Astrocyte of the cerebellum (primary cell): ENCODE measurements around the gene KDM4C.

Experiments used
- DNase-seq: peaks from one replicate; pipeline ENCODE4 v3.0.0-alpha.2; 2011; ENCODE audit warnings: low read depth
- H3K4me3 ChIP-seq: 2 replicates; pipeline ENCODE4 v1.5.1; 2011; ENCODE audit warnings: mild to moderate bottlenecking, low read depth, low read length, moderate library complexity
- CTCF ChIP-seq: IDR thresholded peaks from 2 replicates; pipeline ENCODE4 v1.5.1; 2012; ENCODE audit warnings: low read length, low read depth, moderate library complexity, mild to moderate bottlenecking; ENCODE audit errors: missing control alignments
- in situ Hi-C: cut with HindIII; loops from 2 replicates; pipeline ENCODE4 v1.10.0; 2017; ENCODE audit warnings: low sequenced_read_pairs

Gene KDM4C

GRCh38 chr9:6844267-6844666, 86.5 kb downstream of the KDM4C start:
- DNase-seq = no peak
- TF ChIP-seq CTCF = no peak
- H3K4me3 ChIP-seq = no peak overlapping the region
- in situ Hi-C loops = no loop called here

- no peak for TF ChIP-seq CTCF
- no peak overlapping the region for H3K4me3 ChIP-seq
- DNase-seq = no peak
- in situ Hi-C loops = no loop called here
Observed at GRCh38 chr9:6845128-6845826, 87.5 kb downstream of the KDM4C start.

- peak; percentile 43 for TF ChIP-seq CTCF
- no peak for DNase-seq
- H3K4me3 ChIP-seq = no peak overlapping the region
- in situ Hi-C loops = no loop called here
Observed at GRCh38 chr9:6845880-6846279, 88.1 kb downstream of the KDM4C start.

- in situ Hi-C loops = no loop called here
- no peak for TF ChIP-seq CTCF
- no peak overlapping the region for H3K4me3 ChIP-seq
- DNase-seq = no peak
Observed at GRCh38 chr9:6852243-6852963, 94.6 kb downstream of the KDM4C start.

GRCh38 chr9:6855860-6856259, 98.1 kb downstream of the KDM4C start:
- TF ChIP-seq CTCF = no peak
- no peak for DNase-seq
- no peak overlapping the region for H3K4me3 ChIP-seq
- in situ Hi-C loops = no loop called here

GRCh38 chr9:6864102-6864501, 106.3 kb downstream of the KDM4C start:
- in situ Hi-C loops = no loop called here

More at GRCh38 chr9:6864102-6864501, 106.3 kb downstream of the KDM4C start:
- H3K4me3 ChIP-seq = no peak overlapping the region
- TF ChIP-seq CTCF = no peak
- no peak for DNase-seq
